ENCODE measurements around the gene ABHD12.

The ABHD12 gene

GRCh38 chr20:25308083-25308491 lies 82.5 kb downstream of the ABHD12 start:
- H3K9ac ChIP-seq (ENCODE audit: low read length) = no peak overlapping the region
- no peak overlapping the region for H3K23ac ChIP-seq (ENCODE audit: low read length)
- H3K36me3 ChIP-seq (ENCODE audit: control insufficient read depth, insufficient read depth, low read length) = no peaks in the 10 kb centered on the region
- H3K27me3 ChIP-seq (ENCODE audit: insufficient read depth, low read length, poor library complexity) = no peaks in the 10 kb centered on the region
- no peak overlapping the region for H4K8ac ChIP-seq (ENCODE audit: low read depth, low read length)
- peaks cover 4% of the 10 kb centered on the region for H3K4me1 ChIP-seq (ENCODE audit: control insufficient read depth, low read depth, low read length)
- no peaks in the 10 kb centered on the region for H3K79me2 ChIP-seq (ENCODE audit: control insufficient read depth, insufficient read depth, low read length)
- no peak overlapping the region for H4K5ac ChIP-seq (ENCODE audit: low read length)
- H3K4me2 ChIP-seq (ENCODE audit: low read length) = no peak overlapping the region
- no peak overlapping the region for H2BK15ac ChIP-seq (replicated peaks; ENCODE audit: low read depth)
- H2BK120ac ChIP-seq (ENCODE audit: low read depth, low read length) = no peak overlapping the region
- H2BK5ac ChIP-seq (ENCODE audit: low read length) = no peak overlapping the region
- H3K27ac ChIP-seq (ENCODE audit: low read depth, low read length) = no peak overlapping the region
- H3K4me3 ChIP-seq (ENCODE audit: low read length) = no peak overlapping the region
- no CpG with 5 or more reads among the region's 13 CpGs for WGBS (ENCODE audit: extremely low coverage, insufficient coverage, low lambda C conversion rate)
- H3K79me1 ChIP-seq (ENCODE audit: low read length) = no peaks in the 10 kb centered on the region
- no peak overlapping the region for H2AK5ac ChIP-seq (ENCODE audit: low read length)
- no peak overlapping the region for H3K4ac ChIP-seq (ENCODE audit: low read depth, low read length)
- H3K18ac ChIP-seq (ENCODE audit: low read length) = no peak overlapping the region
- H3K56ac ChIP-seq (ENCODE audit: low read length) = no peak overlapping the region
- no peak for DNase-seq

- Histone ChIP-seq H3K4ac (ENCODE audit: low read depth, low read length) (no peak overlapping the region), H2BK120ac (ENCODE audit: low read depth, low read length) (no peak overlapping the region), H4K5ac (ENCODE audit: low read length) (no peak overlapping the region), H3K79me1 (ENCODE audit: low read length) (no peaks in the 10 kb centered on the region), H3K36me3 (ENCODE audit: control insufficient read depth, insufficient read depth, low read length) (no peaks in the 10 kb centered on the region), H3K56ac (ENCODE audit: low read length) (no peak overlapping the region), H2AK5ac (ENCODE audit: low read length) (no peak overlapping the region), H2BK15ac (replicated peaks; ENCODE audit: low read depth) (no peak overlapping the region), H4K8ac (ENCODE audit: low read depth, low read length) (no peak overlapping the region), H3K23ac (ENCODE audit: low read length) (no peak overlapping the region), H2BK5ac (ENCODE audit: low read length) (no peak overlapping the region), H3K79me2 (ENCODE audit: control insufficient read depth, insufficient read depth, low read length) (no peaks in the 10 kb centered on the region), H3K4me1 (ENCODE audit: control insufficient read depth, low read depth, low read length) (peaks cover 4% of the 10 kb centered on the region), H3K4me3 (ENCODE audit: low read length) (no peak overlapping the region), H3K18ac (ENCODE audit: low read length) (no peak overlapping the region), H3K27me3 (ENCODE audit: insufficient read depth, low read length, poor library complexity) (no peaks in the 10 kb centered on the region), H3K4me2 (ENCODE audit: low read length) (no peak overlapping the region), H3K9ac (ENCODE audit: low read length) (no peak overlapping the region), H3K27ac (ENCODE audit: low read depth, low read length) (no peak overlapping the region)
- peak; percentile 28 for DNase-seq
- WGBS (ENCODE audit: extremely low coverage, insufficient coverage, low lambda C conversion rate) = no CpG with 5 or more reads among the region's 10 CpGs
Observed at GRCh38 chr20:25306991-25307903, 83.4 kb downstream of the ABHD12 start.

- Histone ChIP-seq H2BK120ac (ENCODE audit: low read depth, low read length) (no peak overlapping the region), H2AK5ac (ENCODE audit: low read length) (no peak overlapping the region), H2BK5ac (ENCODE audit: low read length) (no peak overlapping the region), H3K23ac (ENCODE audit: low read length) (no peak overlapping the region), H3K27me3 (ENCODE audit: insufficient read depth, low read length, poor library complexity) (no peaks in the 10 kb centered on the region), H3K79me2 (ENCODE audit: control insufficient read depth, insufficient read depth, low read length) (no peaks in the 10 kb centered on the region), H4K8ac (ENCODE audit: low read depth, low read length) (no peak overlapping the region), H3K4me3 (ENCODE audit: low read length) (no peak overlapping the region), H4K5ac (ENCODE audit: low read length) (no peak overlapping the region), H3K56ac (ENCODE audit: low read length) (no peak overlapping the region), H3K36me3 (ENCODE audit: control insufficient read depth, insufficient read depth, low read length) (no peaks in the 10 kb centered on the region), H3K9ac (ENCODE audit: low read length) (no peak overlapping the region), H2BK15ac (replicated peaks; ENCODE audit: low read depth) (no peak overlapping the region), H3K4me2 (ENCODE audit: low read length) (no peak overlapping the region), H3K4ac (ENCODE audit: low read depth, low read length) (no peak overlapping the region), H3K79me1 (ENCODE audit: low read length) (no peaks in the 10 kb centered on the region), H3K18ac (ENCODE audit: low read length) (no peak overlapping the region), H3K4me1 (ENCODE audit: control insufficient read depth, low read depth, low read length) (no peaks in the 10 kb centered on the region), H3K27ac (ENCODE audit: low read depth, low read length) (no peak overlapping the region)
- WGBS (ENCODE audit: extremely low coverage, insufficient coverage, low lambda C conversion rate) = no CpG with 5 or more reads among the region's 11 CpGs
- no peak for DNase-seq
Observed at GRCh38 chr20:25304025-25304549, 86.5 kb downstream of the ABHD12 start.

GRCh38 chr20:25303292-25304024 lies 87.2 kb downstream of the ABHD12 start:
- no peak overlapping the region for H3K56ac ChIP-seq (ENCODE audit: low read length)
- no peaks in the 10 kb centered on the region for H3K36me3 ChIP-seq (ENCODE audit: control insufficient read depth, insufficient read depth, low read length)
- no peak overlapping the region for H2BK15ac ChIP-seq (replicated peaks; ENCODE audit: low read depth)
- no peak overlapping the region for H4K8ac ChIP-seq (ENCODE audit: low read depth, low read length)
- H3K27me3 ChIP-seq (ENCODE audit: insufficient read depth, low read length, poor library complexity) = no peaks in the 10 kb centered on the region
- no peak overlapping the region for H3K18ac ChIP-seq (ENCODE audit: low read length)
- H2BK5ac ChIP-seq (ENCODE audit: low read length) = no peak overlapping the region
- H3K4me1 ChIP-seq (ENCODE audit: control insufficient read depth, low read depth, low read length) = no peaks in the 10 kb centered on the region
- H3K4me3 ChIP-seq (ENCODE audit: low read length) = no peak overlapping the region
- no peak overlapping the region for H4K5ac ChIP-seq (ENCODE audit: low read length)
- H3K23ac ChIP-seq (ENCODE audit: low read length) = no peak overlapping the region
- H2AK5ac ChIP-seq (ENCODE audit: low read length) = no peak overlapping the region
- no peaks in the 10 kb centered on the region for H3K79me2 ChIP-seq (ENCODE audit: control insufficient read depth, insufficient read depth, low read length)
- DNase-seq = no peak
- no peak overlapping the region for H3K4ac ChIP-seq (ENCODE audit: low read depth, low read length)
- no peak overlapping the region for H2BK120ac ChIP-seq (ENCODE audit: low read depth, low read length)
- no peaks in the 10 kb centered on the region for H3K79me1 ChIP-seq (ENCODE audit: low read length)
- no peak overlapping the region for H3K27ac ChIP-seq (ENCODE audit: low read depth, low read length)
- no peak overlapping the region for H3K9ac ChIP-seq (ENCODE audit: low read length)
- WGBS (ENCODE audit: extremely low coverage, insufficient coverage, low lambda C conversion rate) = no CpG with 5 or more reads among the region's 12 CpGs
- no peak overlapping the region for H3K4me2 ChIP-seq (ENCODE audit: low read length)

DNA sequence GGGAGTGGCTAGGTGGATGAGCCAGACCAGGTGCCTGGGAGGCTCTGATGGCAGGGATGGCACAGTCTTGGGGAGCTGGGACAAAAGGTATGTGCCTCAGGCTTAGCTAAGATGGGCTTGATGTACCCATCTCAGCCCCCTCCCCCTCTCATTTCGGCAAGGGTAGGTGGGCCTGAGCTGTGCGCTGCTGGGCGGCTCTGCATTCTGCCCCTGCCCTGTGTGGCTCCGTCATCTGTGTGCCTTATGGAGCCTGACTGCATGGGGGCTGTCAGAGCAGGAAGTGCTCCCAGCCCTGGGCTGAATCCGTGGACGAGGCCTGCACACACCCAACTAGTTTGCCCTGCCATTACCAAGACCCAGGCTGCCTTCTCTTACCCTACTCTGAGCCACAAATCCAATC lies 88.0 kb downstream of the ABHD12 start:
- WGBS (ENCODE audit: extremely low coverage, insufficient coverage, low lambda C conversion rate) = no CpG with 5 or more reads among the region's 6 CpGs
- Histone ChIP-seq H3K36me3 (ENCODE audit: control insufficient read depth, insufficient read depth, low read length) (no peaks in the 10 kb centered on the region), H2AK5ac (ENCODE audit: low read length) (no peak overlapping the region)

More for the DNA sequence above, 88.0 kb downstream of the ABHD12 start:
- H3K4me3 ChIP-seq (ENCODE audit: low read length) = no peak overlapping the region
- H4K8ac ChIP-seq (ENCODE audit: low read depth, low read length) = no peak overlapping the region
- DNase-seq = no peak
- no peak overlapping the region for H3K18ac ChIP-seq (ENCODE audit: low read length)
- no peak overlapping the region for H3K4me2 ChIP-seq (ENCODE audit: low read length)
- no peak overlapping the region for H4K5ac ChIP-seq (ENCODE audit: low read length)
- no peak overlapping the region for H3K4ac ChIP-seq (ENCODE audit: low read depth, low read length)
- no peak overlapping the region for H3K9ac ChIP-seq (ENCODE audit: low read length)
- no peaks in the 10 kb centered on the region for H3K4me1 ChIP-seq (ENCODE audit: control insufficient read depth, low read depth, low read length)
- no peak overlapping the region for H2BK120ac ChIP-seq (ENCODE audit: low read depth, low read length)
- no peak overlapping the region for H3K23ac ChIP-seq (ENCODE audit: low read length)
- H3K56ac ChIP-seq (ENCODE audit: low read length) = no peak overlapping the region
- no peak overlapping the region for H3K27ac ChIP-seq (ENCODE audit: low read depth, low read length)
- H3K79me1 ChIP-seq (ENCODE audit: low read length) = no peaks in the 10 kb centered on the region
- no peak overlapping the region for H2BK15ac ChIP-seq (replicated peaks; ENCODE audit: low read depth)
- H3K79me2 ChIP-seq (ENCODE audit: control insufficient read depth, insufficient read depth, low read length) = no peaks in the 10 kb centered on the region
- no peak overlapping the region for H2BK5ac ChIP-seq (ENCODE audit: low read length)
- no peaks in the 10 kb centered on the region for H3K27me3 ChIP-seq (ENCODE audit: insufficient read depth, low read length, poor library complexity)
